GM08714 (cell line): Measurements from ENCODE around the gene ENO2.
A peak's percentile ranks its signal among the peaks of the same experiment; 100 is the strongest.
"Not testable (repeated sequence)": the region's sequence is repeated elsewhere in the genome, so short reads cannot be mapped to it uniquely, and the experiment has no call there.

Source experiments
- H3K4me3 ChIP-seq: fragments of 200-500 bp; sonication (Bioruptor generic); 2 replicates; pipeline ENCODE4 v1.5.1; 2014; ENCODE audit warnings: mild to moderate bottlenecking, low read length, inconsistent platforms
- ZNF274 ChIP-seq: IDR thresholded peaks from 2 replicates; pipeline ENCODE4 v1.6.1; 2012; ENCODE audit warnings: mild to moderate bottlenecking, low read depth, low read length

ENO2 gene

GRCh38 chr12:6873094-6874014 is 41.0 kb upstream of the ENO2 start, which contains the start of gene SPSB2:
Gene SPSB2, minus strand, starts transcription at chr12:6873303. Its CDS starts 402 bp downstream, at chr12:6872901.
- no peak for TF ChIP-seq ZNF274

GRCh38 chr12:6874015-6874368 is 40.4 kb upstream of the ENO2 start:
- peak overlapping the region; percentile 69; the same call in 1 of the 2 replicates for H3K4me3 ChIP-seq

More at GRCh38 chr12:6873094-6874014, 41.0 kb upstream of the ENO2 start, which contains the start of gene SPSB2:
- peak within 1 kb of the TSS; percentile 69 for H3K4me3 ChIP-seq

GRCh38 chr12:6879824-6880223 is 34.6 kb upstream of the ENO2 start:
- H3K4me3 ChIP-seq: not testable (repeated sequence)

GRCh38 chr12:6883252-6883651 is 31.1 kb upstream of the ENO2 start:
- TF ChIP-seq ZNF274: no peak
- no peak overlapping the region for H3K4me3 ChIP-seq

GRCh38 chr12:6883683-6884082 is 30.7 kb upstream of the ENO2 start:
- TF ChIP-seq ZNF274: no peak

GRCh38 chr12:6884539-6884938 is 29.8 kb upstream of the ENO2 start:
- no peak for TF ChIP-seq ZNF274
- no peak overlapping the region for H3K4me3 ChIP-seq

More at GRCh38 chr12:6883683-6884082, 30.7 kb upstream of the ENO2 start:
- H3K4me3 ChIP-seq: no peak overlapping the region

GRCh38 chr12:6886206-6886999 is 28.0 kb upstream of the ENO2 start:
- not testable (repeated sequence) for H3K4me3 ChIP-seq

GRCh38 chr12:6887460-6887859 is 26.9 kb upstream of the ENO2 start:
- no peak overlapping the region for H3K4me3 ChIP-seq
- no peak for TF ChIP-seq ZNF274

GRCh38 chr12:6888360-6888759 is 26.0 kb upstream of the ENO2 start:
- no peak overlapping the region for H3K4me3 ChIP-seq
- TF ChIP-seq ZNF274: no peak

- H3K4me3 ChIP-seq: not testable (repeated sequence)
Observed at GRCh38 chr12:6888794-6889193, 25.6 kb upstream of the ENO2 start.

GRCh38 chr12:6889775-6890573 is 24.4 kb upstream of the ENO2 start:
- not testable (repeated sequence) for H3K4me3 ChIP-seq

GRCh38 chr12:6890789-6891645 is 23.4 kb upstream of the ENO2 start:
- TF ChIP-seq ZNF274: no peak
- peak overlapping the region; percentile 63 for H3K4me3 ChIP-seq

GRCh38 chr12:6891646-6892001 is 22.8 kb upstream of the ENO2 start:
- peak overlapping the region; percentile 63 for H3K4me3 ChIP-seq
- no peak for TF ChIP-seq ZNF274

GRCh38 chr12:6892683-6893082 is 21.7 kb upstream of the ENO2 start:
- H3K4me3 ChIP-seq: not testable (repeated sequence)
